ENCODE measurements around the gene SUGT1.

Gene SUGT1

GRCh38 chr13:52652196-52652979, at the start of gene SUGT1 (continued):
- peak; percentile 50; the same call in 1 of the 2 replicates for TF ChIP-seq KLF17 (tag by site-specific recombination; IDR thresholded peaks at IDR 0.05)
- TF ChIP-seq ZNF398 (tag by site-specific recombination; IDR thresholded peaks at IDR 0.05) = no peak
- no peak for TF ChIP-seq ZNF626 (tag by site-specific recombination; IDR thresholded peaks at IDR 0.05)
- no peak for TF ChIP-seq ZNF26 (tag by site-specific recombination; IDR thresholded peaks at IDR 0.05)
- peak; percentile 80; the same call in 1 of the 2 replicates for TF ChIP-seq ZNF366 (tag by site-specific recombination; conservative IDR thresholded peaks at IDR 0.05)
- TF ChIP-seq WT1 (tag by site-specific recombination; IDR thresholded peaks at IDR 0.05) = peak; percentile 70; the same call in 1 of the 2 replicates
- TF ChIP-seq ZNF518A (tag by site-specific recombination; conservative IDR thresholded peaks at IDR 0.05; ENCODE audit: low read depth) = peak; percentile 19; the same call in 1 of the 2 replicates
- peak; percentile 55; the same call in 1 of the 2 replicates for TF ChIP-seq ZNF324 (tag by site-specific recombination; IDR thresholded peaks at IDR 0.05)
- TF ChIP-seq ZSCAN18 (tag by site-specific recombination; IDR thresholded peaks at IDR 0.05) = no peak
- no peak for TF ChIP-seq ZNF777 (tag by site-specific recombination; IDR thresholded peaks at IDR 0.05; ENCODE audit: borderline replicate concordance)
- TF ChIP-seq ZNF560 (tag by site-specific recombination; IDR thresholded peaks at IDR 0.05; ENCODE audit: borderline replicate concordance) = no peak
- TF ChIP-seq ZNF629 (tag by site-specific recombination; IDR thresholded peaks at IDR 0.05) = peak; percentile 83; the same call in 1 of the 2 replicates
- TF ChIP-seq ZBTB17 (tag by site-specific recombination; IDR thresholded peaks at IDR 0.05) = peak; percentile 83
- TF ChIP-seq BCL6B (tag by site-specific recombination; IDR thresholded peaks at IDR 0.05) = no peak
- peak; percentile 84 for TF ChIP-seq ZNF341 (tag by site-specific recombination; IDR thresholded peaks at IDR 0.05; ENCODE audit: low read depth)
- peak; percentile 92 for TF ChIP-seq ZNF501 (tag by site-specific recombination; IDR thresholded peaks at IDR 0.05)
- no peak for TF ChIP-seq ZNF174 (tag by site-specific recombination; IDR thresholded peaks at IDR 0.05)
- no peak for TF ChIP-seq YY2 (tag by site-specific recombination; IDR thresholded peaks at IDR 0.05)
- peak; percentile 94 for TF ChIP-seq ZSCAN30 (tag by site-specific recombination; IDR thresholded peaks at IDR 0.05)
- no peak for TF ChIP-seq ZNF571 (tag by site-specific recombination; IDR thresholded peaks at IDR 0.05)
- no peak for TF ChIP-seq ZNF707 (tag by site-specific recombination; IDR thresholded peaks at IDR 0.05)
- no peak for TF ChIP-seq ZNF10 (tag by site-specific recombination; IDR thresholded peaks at IDR 0.05)
- no peak for TF ChIP-seq ZNF664 (tag by site-specific recombination; IDR thresholded peaks at IDR 0.05)
- no peak for TF ChIP-seq ZNF792 (tag by site-specific recombination; IDR thresholded peaks at IDR 0.05)
- TF ChIP-seq GLI4 (tag by site-specific recombination; IDR thresholded peaks at IDR 0.05) = no peak
- peak; percentile 69 for TF ChIP-seq IKZF3 (tag by site-specific recombination; IDR thresholded peaks at IDR 0.05)
- TF ChIP-seq ZNF548 (tag by site-specific recombination; IDR thresholded peaks at IDR 0.05) = no peak
- no peak for TF ChIP-seq ZNF473 (tag by site-specific recombination; IDR thresholded peaks at IDR 0.05)

Data from HEK293 (cell line).